HEK293 (cell line): ENCODE data around the gene CAPN13.

ENCODE experiments used
- HOXA7 ChIP-seq: sonication (generic); formaldehyde crosslinking; IDR thresholded peaks from 2 replicates; pipeline ENCODE4 v1.8.1; 2022; ENCODE audit warnings: missing genetic modification reagents, borderline replicate concordance
- SCRT2 ChIP-seq: fragments of 450-650 bp; formaldehyde crosslinking; IDR thresholded peaks from 2 replicates; pipeline ENCODE4 v1.5.1; 2016; ENCODE audit warnings: missing biosample characterization, missing genetic modification characterization
- SP7 ChIP-seq: fragments of 450-650 bp; formaldehyde crosslinking; IDR thresholded peaks from 2 replicates; pipeline ENCODE4 v1.5.1; 2016; ENCODE audit warnings: missing biosample characterization, missing genetic modification characterization
- ZFP69B ChIP-seq: fragments of 450-650 bp; formaldehyde crosslinking; IDR thresholded peaks from 2 replicates; pipeline ENCODE4 v1.5.1; 2016; ENCODE audit warnings: missing biosample characterization, missing genetic modification characterization
- ZNF112 ChIP-seq: fragments of 450-650 bp; formaldehyde crosslinking; IDR thresholded peaks from 2 replicates; pipeline ENCODE4 v1.5.0; 2017; ENCODE audit warnings: missing biosample characterization, missing genetic modification characterization
- ZNF140 ChIP-seq: fragments of 450-650 bp; formaldehyde crosslinking; IDR thresholded peaks from 2 replicates; pipeline ENCODE4 v1.5.1; 2016; ENCODE audit warnings: missing biosample characterization, missing genetic modification characterization
- ZNF146 ChIP-seq: fragments of 450-650 bp; formaldehyde crosslinking; IDR thresholded peaks from 2 replicates; pipeline ENCODE4 v1.5.1; 2016; ENCODE audit warnings: missing biosample characterization, missing genetic modification characterization
- ZNF311 ChIP-seq: fragments of 450-650 bp; formaldehyde crosslinking; IDR thresholded peaks from 2 replicates; pipeline ENCODE4 v1.5.1; 2017; ENCODE audit warnings: missing biosample characterization, missing genetic modification characterization, borderline replicate concordance
- ZNF350 ChIP-seq: fragments of 450-650 bp; formaldehyde crosslinking; IDR thresholded peaks from 2 replicates; pipeline ENCODE4 v1.5.0; 2017; ENCODE audit warnings: missing biosample characterization, mild to moderate bottlenecking, missing genetic modification characterization
- ZNF521 ChIP-seq: fragments of 450-650 bp; formaldehyde crosslinking; IDR thresholded peaks from 2 replicates; pipeline ENCODE4 v1.5.1; 2017; ENCODE audit warnings: missing biosample characterization, mild to moderate bottlenecking, missing genetic modification characterization
- ZNF654 ChIP-seq: fragments of 450-650 bp; formaldehyde crosslinking; IDR thresholded peaks from 2 replicates; pipeline ENCODE4 v1.5.1; 2016; ENCODE audit warnings: low read depth, missing biosample characterization, missing genetic modification characterization
- ZNF843 ChIP-seq: fragments of 450-650 bp; formaldehyde crosslinking; IDR thresholded peaks from 2 replicates; pipeline ENCODE4 v1.5.1; 2016; ENCODE audit warnings: missing biosample characterization, missing genetic modification characterization
- TF ChIP-seq, protein P1 (sequence below): fragments of 450-650 bp; formaldehyde crosslinking; IDR thresholded peaks from 2 replicates; pipeline ENCODE4 v1.5.0; 2017; ENCODE audit warnings: missing biosample characterization, missing genetic modification characterization, borderline replicate concordance
- TF ChIP-seq, protein P2 (sequence below): fragments of 450-650 bp; formaldehyde crosslinking; IDR thresholded peaks from 2 replicates; pipeline ENCODE4 v1.5.1; 2016; ENCODE audit warnings: missing biosample characterization, missing genetic modification characterization
- TF ChIP-seq, protein P3 (sequence below): fragments of 450-650 bp; formaldehyde crosslinking; conservative IDR thresholded peaks from 2 replicates; pipeline ENCODE4 v1.5.1; 2016; ENCODE audit warnings: low read depth, missing biosample characterization, missing genetic modification characterization
- TF ChIP-seq, protein P4 (sequence below): fragments of 450-650 bp; formaldehyde crosslinking; optimal IDR thresholded peaks from 2 replicates; pipeline ENCODE3; 2016; ENCODE audit warnings: missing biosample characterization, mild to moderate bottlenecking, missing genetic modification characterization
- TF ChIP-seq, protein P5 (sequence below): fragments of 450-650 bp; formaldehyde crosslinking; IDR thresholded peaks from 2 replicates; pipeline ENCODE4 v1.5.1; 2016; ENCODE audit warnings: missing biosample characterization, missing genetic modification characterization

The CAPN13 gene

DNA sequence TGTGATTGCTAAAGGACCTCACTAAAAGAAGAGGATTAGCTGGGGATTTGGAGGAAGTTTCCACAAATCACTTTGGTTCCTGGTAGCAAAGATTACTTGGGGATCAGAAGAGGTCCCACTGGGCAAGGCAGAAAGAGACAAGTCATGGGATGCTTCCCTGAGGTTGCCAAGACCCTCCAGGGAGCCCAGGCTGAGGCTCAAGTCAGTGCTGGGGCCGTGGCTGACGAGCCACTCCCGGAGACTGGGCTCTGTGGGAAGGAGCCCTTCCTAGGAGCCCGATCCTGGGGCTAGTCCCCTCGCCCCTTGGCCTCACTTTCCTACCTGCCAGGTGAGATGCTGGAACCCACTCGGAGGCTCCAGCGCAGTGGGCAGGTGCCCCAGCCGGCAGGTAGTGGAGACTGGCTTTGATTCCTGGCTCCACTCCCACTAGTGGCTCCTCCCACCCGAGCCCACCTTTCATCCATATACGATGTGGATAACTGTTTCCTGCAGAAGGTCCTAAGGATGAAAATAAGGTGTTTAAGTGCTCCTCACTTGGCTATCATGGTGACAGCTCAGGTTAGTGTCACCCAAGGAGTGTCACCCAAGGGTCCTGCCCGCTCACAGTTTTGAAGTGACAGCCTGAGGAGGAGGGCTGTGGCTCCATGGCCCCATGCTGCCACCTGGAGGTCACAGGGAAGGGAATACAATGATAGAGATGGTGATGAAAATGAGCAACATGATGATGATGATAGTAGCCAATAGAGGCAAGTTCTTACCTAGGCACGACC lies 100.5 kb downstream of the CAPN13 start (continued):
- TF ChIP-seq, protein P1, sequence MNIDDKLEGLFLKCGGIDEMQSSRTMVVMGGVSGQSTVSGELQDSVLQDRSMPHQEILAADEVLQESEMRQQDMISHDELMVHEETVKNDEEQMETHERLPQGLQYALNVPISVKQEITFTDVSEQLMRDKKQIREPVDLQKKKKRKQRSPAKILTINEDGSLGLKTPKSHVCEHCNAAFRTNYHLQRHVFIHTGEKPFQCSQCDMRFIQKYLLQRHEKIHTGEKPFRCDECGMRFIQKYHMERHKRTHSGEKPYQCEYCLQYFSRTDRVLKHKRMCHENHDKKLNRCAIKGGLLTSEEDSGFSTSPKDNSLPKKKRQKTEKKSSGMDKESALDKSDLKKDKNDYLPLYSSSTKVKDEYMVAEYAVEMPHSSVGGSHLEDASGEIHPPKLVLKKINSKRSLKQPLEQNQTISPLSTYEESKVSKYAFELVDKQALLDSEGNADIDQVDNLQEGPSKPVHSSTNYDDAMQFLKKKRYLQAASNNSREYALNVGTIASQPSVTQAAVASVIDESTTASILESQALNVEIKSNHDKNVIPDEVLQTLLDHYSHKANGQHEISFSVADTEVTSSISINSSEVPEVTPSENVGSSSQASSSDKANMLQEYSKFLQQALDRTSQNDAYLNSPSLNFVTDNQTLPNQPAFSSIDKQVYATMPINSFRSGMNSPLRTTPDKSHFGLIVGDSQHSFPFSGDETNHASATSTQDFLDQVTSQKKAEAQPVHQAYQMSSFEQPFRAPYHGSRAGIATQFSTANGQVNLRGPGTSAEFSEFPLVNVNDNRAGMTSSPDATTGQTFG (tag by site-specific recombination) = no peak
- TF ChIP-seq SP7 (tag by site-specific recombination) = no peak
- TF ChIP-seq ZNF521 (tag by site-specific recombination) = no peak
- TF ChIP-seq ZNF843 = no peak
- no peak for TF ChIP-seq HOXA7 (CRISPR knock-in tag)
- TF ChIP-seq ZNF311 (tag by site-specific recombination) = no peak
- TF ChIP-seq, protein P2, sequence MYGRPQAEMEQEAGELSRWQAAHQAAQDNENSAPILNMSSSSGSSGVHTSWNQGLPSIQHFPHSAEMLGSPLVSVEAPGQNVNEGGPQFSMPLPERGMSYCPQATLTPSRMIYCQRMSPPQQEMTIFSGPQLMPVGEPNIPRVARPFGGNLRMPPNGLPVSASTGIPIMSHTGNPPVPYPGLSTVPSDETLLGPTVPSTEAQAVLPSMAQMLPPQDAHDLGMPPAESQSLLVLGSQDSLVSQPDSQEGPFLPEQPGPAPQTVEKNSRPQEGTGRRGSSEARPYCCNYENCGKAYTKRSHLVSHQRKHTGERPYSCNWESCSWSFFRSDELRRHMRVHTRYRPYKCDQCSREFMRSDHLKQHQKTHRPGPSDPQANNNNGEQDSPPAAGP = no peak
- TF ChIP-seq ZFP69B = no peak
- TF ChIP-seq, protein P3, sequence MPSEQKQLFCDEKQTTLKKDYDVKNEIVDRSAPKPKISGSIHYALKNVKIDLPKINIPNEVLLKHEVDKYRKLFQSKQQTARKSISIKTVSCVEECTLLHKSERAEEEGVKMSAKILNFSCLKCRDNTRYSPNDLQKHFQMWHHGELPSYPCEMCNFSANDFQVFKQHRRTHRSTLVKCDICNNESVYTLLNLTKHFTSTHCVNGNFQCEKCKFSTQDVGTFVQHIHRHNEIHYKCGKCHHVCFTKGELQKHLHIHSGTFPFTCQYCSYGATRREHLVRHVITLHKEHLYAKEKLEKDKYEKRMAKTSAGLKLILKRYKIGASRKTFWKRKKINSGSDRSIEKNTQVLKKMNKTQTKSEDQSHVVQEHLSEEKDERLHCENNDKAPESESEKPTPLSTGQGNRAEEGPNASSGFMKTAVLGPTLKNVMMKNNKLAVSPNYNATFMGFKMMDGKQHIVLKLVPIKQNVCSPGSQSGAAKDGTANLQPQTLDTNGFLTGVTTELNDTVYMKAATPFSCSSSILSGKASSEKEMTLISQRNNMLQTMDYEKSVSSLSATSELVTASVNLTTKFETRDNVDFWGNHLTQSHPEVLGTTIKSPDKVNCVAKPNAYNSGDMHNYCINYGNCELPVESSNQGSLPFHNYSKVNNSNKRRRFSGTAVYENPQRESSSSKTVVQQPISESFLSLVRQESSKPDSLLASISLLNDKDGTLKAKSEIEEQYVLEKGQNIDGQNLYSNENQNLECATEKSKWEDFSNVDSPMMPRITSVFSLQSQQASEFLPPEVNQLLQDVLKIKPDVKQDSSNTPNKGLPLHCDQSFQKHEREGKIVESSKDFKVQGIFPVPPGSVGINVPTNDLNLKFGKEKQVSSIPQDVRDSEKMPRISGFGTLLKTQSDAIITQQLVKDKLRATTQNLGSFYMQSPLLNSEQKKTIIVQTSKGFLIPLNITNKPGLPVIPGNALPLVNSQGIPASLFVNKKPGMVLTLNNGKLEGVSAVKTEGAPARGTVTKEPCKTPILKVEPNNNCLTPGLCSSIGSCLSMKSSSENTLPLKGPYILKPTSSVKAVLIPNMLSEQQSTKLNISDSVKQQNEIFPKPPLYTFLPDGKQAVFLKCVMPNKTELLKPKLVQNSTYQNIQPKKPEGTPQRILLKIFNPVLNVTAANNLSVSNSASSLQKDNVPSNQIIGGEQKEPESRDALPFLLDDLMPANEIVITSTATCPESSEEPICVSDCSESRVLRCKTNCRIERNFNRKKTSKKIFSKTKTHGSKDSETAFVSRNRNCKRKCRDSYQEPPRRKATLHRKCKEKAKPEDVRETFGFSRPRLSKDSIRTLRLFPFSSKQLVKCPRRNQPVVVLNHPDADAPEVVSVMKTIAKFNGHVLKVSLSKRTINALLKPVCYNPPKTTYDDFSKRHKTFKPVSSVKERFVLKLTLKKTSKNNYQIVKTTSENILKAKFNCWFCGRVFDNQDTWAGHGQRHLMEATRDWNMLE (tag by site-specific recombination) = no peak
- TF ChIP-seq ZNF146 = no peak
- TF ChIP-seq SCRT2 (tag by site-specific recombination) = peak; percentile 37; the same call in 1 of the 2 replicates
- TF ChIP-seq, protein P4, sequence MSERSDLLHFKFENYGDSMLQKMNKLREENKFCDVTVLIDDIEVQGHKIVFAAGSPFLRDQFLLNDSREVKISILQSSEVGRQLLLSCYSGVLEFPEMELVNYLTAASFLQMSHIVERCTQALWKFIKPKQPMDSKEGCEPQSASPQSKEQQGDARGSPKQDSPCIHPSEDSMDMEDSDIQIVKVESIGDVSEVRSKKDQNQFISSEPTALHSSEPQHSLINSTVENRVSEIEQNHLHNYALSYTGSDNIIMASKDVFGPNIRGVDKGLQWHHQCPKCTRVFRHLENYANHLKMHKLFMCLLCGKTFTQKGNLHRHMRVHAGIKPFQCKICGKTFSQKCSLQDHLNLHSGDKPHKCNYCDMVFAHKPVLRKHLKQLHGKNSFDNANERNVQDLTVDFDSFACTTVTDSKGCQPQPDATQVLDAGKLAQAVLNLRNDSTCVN (tag by site-specific recombination) = no peak
- TF ChIP-seq, protein P5, sequence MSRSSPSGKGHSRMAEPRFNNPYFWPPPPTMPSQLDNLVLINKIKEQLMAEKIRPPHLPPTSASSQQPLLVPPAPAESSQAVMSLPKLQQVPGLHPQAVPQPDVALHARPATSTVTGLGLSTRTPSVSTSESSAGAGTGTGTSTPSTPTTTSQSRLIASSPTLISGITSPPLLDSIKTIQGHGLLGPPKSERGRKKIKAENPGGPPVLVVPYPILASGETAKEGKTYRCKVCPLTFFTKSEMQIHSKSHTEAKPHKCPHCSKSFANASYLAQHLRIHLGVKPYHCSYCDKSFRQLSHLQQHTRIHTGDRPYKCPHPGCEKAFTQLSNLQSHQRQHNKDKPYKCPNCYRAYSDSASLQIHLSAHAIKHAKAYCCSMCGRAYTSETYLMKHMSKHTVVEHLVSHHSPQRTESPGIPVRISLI (tag by site-specific recombination) = no peak
- TF ChIP-seq ZNF654 (tag by site-specific recombination) = peak; percentile 63
- no peak for TF ChIP-seq ZNF112
- TF ChIP-seq ZNF350 (tag by site-specific recombination) = no peak
- TF ChIP-seq ZNF140 (tag by site-specific recombination) = no peak
- TF ChIP-seq, all 188 proteins: peak for 10
